ENCODE results near the gene PKDCC. TPM values are rescaled to one million over a fixed set of nuclear protein-coding genes. Genes with fewer than 3 reads are reported as not detected.

PKDCC gene
- polyA plus RNA-seq, 12 donors, result 104 to 205 (median 117) TPM; not detected in 1

GRCh38 chr2:42102591-42103450, 55.0 kb downstream of the PKDCC start:
- DNase-seq, result peak; percentile 69

- DNase-seq, result no peak
Measured at GRCh38 chr2:42103829-42104228, 56.0 kb downstream of the PKDCC start.

- DNase-seq, result no peak
Measured at GRCh38 chr2:42104621-42105020, 56.8 kb downstream of the PKDCC start.

- no peak for DNase-seq
Measured at GRCh38 chr2:42105330-42106256, 57.8 kb downstream of the PKDCC start.

GRCh38 chr2:42106257-42106816, 58.5 kb downstream of the PKDCC start:
- no peak for DNase-seq

- DNase-seq, result no peak
Measured at GRCh38 chr2:42107249-42108042, 59.6 kb downstream of the PKDCC start.

Other genes with a start within 250 kb of the PKDCC start
- 10 to 100 TPM in 11 of 12 donors, not detected in 1; 23.8 to 69.9 (median 37.4) TPM for gene EML4, start 121.3 kb downstream of the PKDCC start, polyA plus RNA-seq (ENCODE audit: insufficient read length in 12 of 12)

All from muscle of arm (tissue), 12 donors.